ENCODE data around the gene TMEM8B. TPM values are rescaled to one million over a fixed set of nuclear protein-coding genes. Genes with fewer than 3 reads are reported as not detected.

The TMEM8B gene
- total and polyA plus RNA-seq, 9 of the 15 experiments (the other 6 are each of a cell fraction or from before 2014, with no cell fraction given), result 0.01 to 2.2 (median 1.1) TPM

- peak; percentile 35; the same call in 1 of the 2 replicates for TF ChIP-seq REST (IDR thresholded peaks at IDR 0.05; ENCODE audit: borderline replicate concordance)
- no peak for TF ChIP-seq REST (CRISPR knock-in tag; IDR thresholded peaks at IDR 0.05; ENCODE audit: low read depth)
- peak; percentile 36; the same call in 1 of the 2 replicates for TF ChIP-seq POLR2AphosphoS5 (IDR thresholded peaks at IDR 0.05; ENCODE audit: control insufficient read depth, insufficient read depth, low read depth, low read length)
- peak; percentile 33; the same call in 1 of the 2 replicates for TF ChIP-seq SP1 (CRISPR knock-in tag; IDR thresholded peaks at IDR 0.05)
- TF ChIP-seq EP400 (IDR thresholded peaks at IDR 0.05), result peak; percentile 51
- TF ChIP-seq NKRF (IDR thresholded peaks at IDR 0.05; ENCODE audit: borderline replicate concordance), result no peak
- TF ChIP-seq HNRNPLL (IDR thresholded peaks at IDR 0.05; ENCODE audit: low read depth, low read length, poor library complexity, severe bottlenecking), result no peak
- TF ChIP-seq SOX6 (IDR thresholded peaks at IDR 0.05), result peak; percentile 92
- TF ChIP-seq TEAD4 (IDR thresholded peaks at IDR 0.05; ENCODE audit: low read length), result peak; percentile 71
- no peak for TF ChIP-seq TEAD4 (CRISPR knock-in tag; IDR thresholded peaks at IDR 0.05; ENCODE audit: borderline replicate concordance)
- no peak for TF ChIP-seq NCOA1 (IDR thresholded peaks at IDR 0.05; ENCODE audit: low read depth)
- peak; percentile 63; the same call in 1 of the 2 replicates for TF ChIP-seq ZNF589 (CRISPR knock-in tag; IDR thresholded peaks at IDR 0.05; ENCODE audit: low read depth)
- TF ChIP-seq CBX1 (IDR thresholded peaks at IDR 0.05; ENCODE audit: low read depth), result peak; percentile 82; the same call in 1 of the 2 replicates
- peak in 1 of 2 experiments; percentile 61; a peak in 1 of 4 replicates for TF ChIP-seq RCOR1 (IDR thresholded peaks at IDR 0.05; ENCODE audit: borderline replicate concordance in 1 of 2, low read depth in 2 of 2, low read length in 2 of 2)
- TF ChIP-seq STAT5A (IDR thresholded peaks at IDR 0.05; ENCODE audit: borderline replicate concordance, low read length), result 0 out of 2 replicates have a peak, but pooled peaks have one; percentile 10
Measured at GRCh38 chr9:35914301-35914807, 85.3 kb downstream of the TMEM8B start (continued).
